ENCODE results near the gene SLC25A21.

DNA sequence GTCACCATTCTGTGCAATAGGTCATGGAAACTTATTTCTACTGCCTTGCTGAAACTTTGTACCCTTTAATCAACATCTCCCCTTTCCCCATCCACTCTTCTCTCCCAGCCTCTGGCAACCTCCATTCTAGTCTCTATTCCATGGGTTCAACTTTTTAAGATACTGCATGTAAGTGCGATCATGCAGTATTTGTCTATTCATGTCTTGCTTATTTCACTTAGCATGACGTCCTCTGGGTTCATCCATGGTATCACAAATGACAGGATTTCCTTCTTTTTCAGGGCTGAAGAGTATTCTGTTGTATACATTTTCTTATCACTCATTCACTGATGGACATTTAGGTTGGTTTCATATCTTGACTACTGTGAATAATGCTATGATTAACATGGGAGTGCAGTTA, 288.4 kb downstream of the SLC25A21 start:
- TF ChIP-seq, protein P1, sequence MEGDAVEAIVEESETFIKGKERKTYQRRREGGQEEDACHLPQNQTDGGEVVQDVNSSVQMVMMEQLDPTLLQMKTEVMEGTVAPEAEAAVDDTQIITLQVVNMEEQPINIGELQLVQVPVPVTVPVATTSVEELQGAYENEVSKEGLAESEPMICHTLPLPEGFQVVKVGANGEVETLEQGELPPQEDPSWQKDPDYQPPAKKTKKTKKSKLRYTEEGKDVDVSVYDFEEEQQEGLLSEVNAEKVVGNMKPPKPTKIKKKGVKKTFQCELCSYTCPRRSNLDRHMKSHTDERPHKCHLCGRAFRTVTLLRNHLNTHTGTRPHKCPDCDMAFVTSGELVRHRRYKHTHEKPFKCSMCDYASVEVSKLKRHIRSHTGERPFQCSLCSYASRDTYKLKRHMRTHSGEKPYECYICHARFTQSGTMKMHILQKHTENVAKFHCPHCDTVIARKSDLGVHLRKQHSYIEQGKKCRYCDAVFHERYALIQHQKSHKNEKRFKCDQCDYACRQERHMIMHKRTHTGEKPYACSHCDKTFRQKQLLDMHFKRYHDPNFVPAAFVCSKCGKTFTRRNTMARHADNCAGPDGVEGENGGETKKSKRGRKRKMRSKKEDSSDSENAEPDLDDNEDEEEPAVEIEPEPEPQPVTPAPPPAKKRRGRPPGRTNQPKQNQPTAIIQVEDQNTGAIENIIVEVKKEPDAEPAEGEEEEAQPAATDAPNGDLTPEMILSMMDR (IDR thresholded peaks at IDR 0.05; ENCODE audit: low read depth, low read length, poor library complexity, severe bottlenecking): no peak
- no peak for TF ChIP-seq EZH2phosphoT487 (IDR thresholded peaks at IDR 0.05; ENCODE audit: borderline replicate concordance, low read length)

All from DOHH2 (cell line).